ENCODE measurements around the gene UTP4. TPM values are rescaled to one million over a fixed set of nuclear protein-coding genes. Genes with fewer than 3 reads are reported as not detected.

UTP4 gene
- polyA plus RNA-seq, 1 experiment: 60.7 TPM

DNA sequence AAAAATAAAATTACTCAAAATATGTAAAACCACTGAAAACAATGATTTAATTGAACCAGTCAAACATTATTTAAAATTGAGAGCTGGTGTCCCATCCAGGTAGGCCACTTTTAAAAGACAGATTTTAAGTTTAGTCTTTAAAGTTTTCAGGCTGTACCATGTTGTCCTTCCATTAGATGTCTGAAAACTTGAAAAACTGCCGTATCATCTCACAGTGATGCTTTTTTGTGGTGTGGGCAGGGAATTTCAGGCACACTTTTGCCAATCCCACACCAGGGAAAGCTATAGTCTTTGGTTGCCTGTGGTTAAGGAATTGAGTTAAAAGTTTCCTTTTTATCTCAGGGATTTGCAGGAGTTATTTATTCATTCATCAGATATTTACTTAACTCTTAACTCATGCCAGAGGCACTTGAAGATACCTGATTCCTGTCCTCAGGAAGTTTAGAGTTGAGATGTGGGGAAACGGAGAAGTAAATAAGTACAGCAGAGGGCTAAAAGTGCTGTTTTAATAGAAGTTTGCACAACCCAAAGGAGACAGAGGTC lies 57.7 kb downstream of the UTP4 start:
- Histone ChIP-seq H3K27me3 (ENCODE audit: control insufficient read depth, insufficient read depth, low read length) (no peaks in the 10 kb centered on the region), H3K4me3 (ENCODE audit: low read depth, low read length) (no peak overlapping the region), H3K36me3 (ENCODE audit: control insufficient read depth, insufficient read depth, low read length) (no peaks in the 10 kb centered on the region)
- ChIA-PET POLR2A (interaction anchor here (0.5 kb wide), 1 partner anchor 61 kb away, joined by 8 read pairs; no protein-coding TSS in a partner anchor), CTCF (interaction anchor here (1.0 to 3.1 kb wide), 3 partner anchors 96 to 98 kb away, joined by 4 to 10 read pairs (median 9); no protein-coding TSS in a partner anchor)
- DNase-seq (ENCODE audit: low read depth): no peak
- TF ChIP-seq, protein P1, sequence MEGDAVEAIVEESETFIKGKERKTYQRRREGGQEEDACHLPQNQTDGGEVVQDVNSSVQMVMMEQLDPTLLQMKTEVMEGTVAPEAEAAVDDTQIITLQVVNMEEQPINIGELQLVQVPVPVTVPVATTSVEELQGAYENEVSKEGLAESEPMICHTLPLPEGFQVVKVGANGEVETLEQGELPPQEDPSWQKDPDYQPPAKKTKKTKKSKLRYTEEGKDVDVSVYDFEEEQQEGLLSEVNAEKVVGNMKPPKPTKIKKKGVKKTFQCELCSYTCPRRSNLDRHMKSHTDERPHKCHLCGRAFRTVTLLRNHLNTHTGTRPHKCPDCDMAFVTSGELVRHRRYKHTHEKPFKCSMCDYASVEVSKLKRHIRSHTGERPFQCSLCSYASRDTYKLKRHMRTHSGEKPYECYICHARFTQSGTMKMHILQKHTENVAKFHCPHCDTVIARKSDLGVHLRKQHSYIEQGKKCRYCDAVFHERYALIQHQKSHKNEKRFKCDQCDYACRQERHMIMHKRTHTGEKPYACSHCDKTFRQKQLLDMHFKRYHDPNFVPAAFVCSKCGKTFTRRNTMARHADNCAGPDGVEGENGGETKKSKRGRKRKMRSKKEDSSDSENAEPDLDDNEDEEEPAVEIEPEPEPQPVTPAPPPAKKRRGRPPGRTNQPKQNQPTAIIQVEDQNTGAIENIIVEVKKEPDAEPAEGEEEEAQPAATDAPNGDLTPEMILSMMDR (IDR thresholded peaks at IDR 0.05; ENCODE audit: insufficient read depth, low read depth, low read length): no peak

DNA sequence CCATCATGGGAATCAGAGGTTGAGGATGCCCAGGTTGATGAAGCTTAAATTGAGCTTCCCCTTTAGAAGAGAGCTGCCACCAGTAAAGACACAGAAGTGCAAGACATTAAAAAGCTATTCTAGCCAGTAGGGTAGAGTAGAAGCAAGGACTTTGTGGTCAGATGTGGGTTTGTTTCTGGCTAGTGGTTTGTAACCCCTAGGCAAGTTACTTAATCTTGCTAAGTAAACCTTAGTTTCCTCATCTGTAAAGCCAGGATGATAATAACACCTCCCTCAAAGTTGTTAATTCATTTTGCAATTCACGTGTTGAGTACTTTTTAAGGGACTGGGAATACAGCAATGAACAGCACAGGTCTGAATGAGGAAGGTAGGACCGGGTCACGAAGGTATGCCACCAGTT lies 58.1 kb downstream of the UTP4 start:
- Histone ChIP-seq H3K36me3 (ENCODE audit: control insufficient read depth, insufficient read depth, low read length) (no peaks in the 10 kb centered on the region), H3K4me3 (ENCODE audit: low read depth, low read length) (no peak overlapping the region), H3K27me3 (ENCODE audit: control insufficient read depth, insufficient read depth, low read length) (no peaks in the 10 kb centered on the region)
- CTCF ChIA-PET: interaction anchor here (1.0 kb wide), 1 partner anchor 97 kb away, joined by 4 read pairs; no protein-coding TSS in a partner anchor
- TF ChIP-seq, protein P1 (IDR thresholded peaks at IDR 0.05; ENCODE audit: insufficient read depth, low read depth, low read length): no peak
- POLR2A ChIA-PET: no interaction called here
- no peak for DNase-seq (ENCODE audit: low read depth)

DNA sequence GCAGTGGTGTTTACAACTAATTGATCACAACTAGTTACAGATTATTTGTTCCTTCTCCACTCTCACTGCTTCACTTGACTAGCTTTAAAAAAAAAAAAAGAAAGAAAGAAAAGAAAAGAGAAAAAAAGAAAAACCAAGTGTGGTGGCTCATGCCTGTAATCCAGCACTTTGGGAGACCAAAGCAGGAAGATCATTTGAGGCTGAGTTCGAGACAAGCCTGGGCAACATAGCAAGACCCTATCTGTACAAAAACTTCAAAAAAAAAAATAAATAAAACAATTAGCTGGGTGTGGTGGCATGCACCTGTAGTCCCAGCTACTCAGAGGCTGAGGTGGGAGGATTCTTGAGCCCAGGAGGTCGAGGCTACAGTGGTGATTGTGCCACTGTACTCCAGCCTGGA lies 58.7 kb downstream of the UTP4 start:
- no peaks in the 10 kb centered on the region for H3K36me3 ChIP-seq (ENCODE audit: control insufficient read depth, insufficient read depth, low read length)
- no peak for DNase-seq (ENCODE audit: low read depth)
- no peak overlapping the region for H3K4me3 ChIP-seq (ENCODE audit: low read depth, low read length)
- ChIA-PET POLR2A (no interaction called here), CTCF (interaction anchor here (1.0 kb wide), 1 partner anchor 97 kb away, joined by 4 read pairs; no protein-coding TSS in a partner anchor)
- H3K27me3 ChIP-seq (ENCODE audit: control insufficient read depth, insufficient read depth, low read length): no peaks in the 10 kb centered on the region
- TF ChIP-seq, protein P1 (IDR thresholded peaks at IDR 0.05; ENCODE audit: insufficient read depth, low read depth, low read length): no peak

DNA sequence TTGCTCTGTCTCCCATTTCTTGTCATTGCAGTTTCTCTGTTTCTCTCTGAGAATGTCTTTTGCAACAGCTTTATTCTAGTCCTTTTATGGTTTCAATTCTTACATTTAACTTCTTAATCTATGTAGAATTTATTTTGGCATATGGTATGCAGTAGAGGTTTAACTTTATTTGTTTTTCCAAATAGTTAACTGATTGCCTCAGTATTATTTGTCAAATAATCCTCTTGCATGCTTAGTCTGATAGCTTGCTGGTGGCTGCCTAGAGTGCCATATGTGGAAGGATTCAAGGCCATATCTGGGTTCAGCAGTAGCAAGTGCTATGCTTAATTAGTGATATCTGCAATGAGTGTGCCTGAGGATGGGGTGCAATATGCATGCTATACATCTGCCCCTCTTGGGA lies 61.4 kb downstream of the UTP4 start:
- no peaks in the 10 kb centered on the region for H3K27me3 ChIP-seq (ENCODE audit: control insufficient read depth, insufficient read depth, low read length)
- TF ChIP-seq, protein P1 (IDR thresholded peaks at IDR 0.05; ENCODE audit: insufficient read depth, low read depth, low read length): no peak
- DNase-seq (ENCODE audit: low read depth): no peak
- no peak overlapping the region for H3K4me3 ChIP-seq (ENCODE audit: low read depth, low read length)
- POLR2A ChIA-PET: no interaction called here
- CTCF ChIA-PET: interaction anchor here (1.1 kb wide), 1 partner anchor 44 kb away, joined by 3 read pairs; no protein-coding TSS in a partner anchor
- no peaks in the 10 kb centered on the region for H3K36me3 ChIP-seq (ENCODE audit: control insufficient read depth, insufficient read depth, low read length)

DNA sequence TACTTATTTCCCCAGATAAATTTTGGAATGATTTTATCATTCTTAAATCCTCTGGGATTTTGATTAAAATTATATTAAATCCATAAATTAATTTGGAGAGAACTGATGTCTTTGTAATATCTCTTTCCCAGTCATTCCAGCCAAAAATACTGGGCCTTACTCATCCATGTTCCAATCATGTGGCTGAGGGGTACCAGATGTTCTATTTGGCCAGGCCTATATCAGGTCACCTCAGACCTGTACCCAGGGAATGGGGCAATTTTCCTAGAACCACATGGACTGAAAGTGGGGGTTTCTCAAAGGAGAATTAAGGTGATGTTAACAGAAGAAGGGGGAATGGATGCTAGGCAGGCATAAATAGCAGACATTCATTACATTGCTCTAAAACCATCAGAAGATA lies 62.0 kb downstream of the UTP4 start:
- POLR2A ChIA-PET: no interaction called here

More for the DNA sequence above, 62.0 kb downstream of the UTP4 start:
- Histone ChIP-seq H3K27me3 (ENCODE audit: control insufficient read depth, insufficient read depth, low read length) (no peaks in the 10 kb centered on the region), H3K36me3 (ENCODE audit: control insufficient read depth, insufficient read depth, low read length) (no peaks in the 10 kb centered on the region), H3K4me3 (ENCODE audit: low read depth, low read length) (no peak overlapping the region)
- DNase-seq (ENCODE audit: low read depth): no peak
- TF ChIP-seq, protein P1 (IDR thresholded peaks at IDR 0.05; ENCODE audit: insufficient read depth, low read depth, low read length): no peak
- CTCF ChIA-PET: interaction anchor here (0.8 to 1.1 kb wide), 2 partner anchors 44 to 95 kb away, joined by 3 read pairs; no protein-coding TSS in a partner anchor

All from BJ (cell line).